HepG2 (cell line): ENCODE measurements around the gene CENATAC. TPM values are rescaled to one million over a fixed set of nuclear protein-coding genes. Genes with fewer than 3 reads are reported as not detected.

Experiments used
- HDAC2 ChIP-seq: sonication (generic); formaldehyde crosslinking; IDR thresholded peaks from 2 replicates; pipeline ENCODE4 v1.4.0; 2020; ENCODE audit warnings: missing genetic modification reagents
- HMGA1 ChIP-seq: sonication (generic); formaldehyde crosslinking; conservative IDR thresholded peaks from 2 replicates; pipeline ENCODE4 v1.4.0; 2020; ENCODE audit warnings: missing genetic modification reagents
- HNF1A ChIP-seq, 2 experiments: sonication (generic) in 1 of 2; formaldehyde crosslinking in 1 of 2; IDR thresholded peaks; 2 replicates each; pipeline versions ENCODE4 v1.4.0 to v1.6.1; 2016 to 2020; ENCODE audit warnings: borderline replicate concordance in 1 of 2, low read depth in 1 of 2, mild to moderate bottlenecking in 1 of 2, missing genetic modification reagents in 1 of 2
- HOXA9 ChIP-seq: sonication (generic); formaldehyde crosslinking; IDR thresholded peaks from 2 replicates; pipeline ENCODE4 v1.8.1; 2022; ENCODE audit warnings: missing genetic modification reagents, mild to moderate bottlenecking, moderate library complexity, borderline replicate concordance
- KMT2B ChIP-seq: IDR thresholded peaks from 2 replicates; pipeline ENCODE4 v1.6.1; 2016; ENCODE audit warnings: missing genetic modification reagents, missing compliant biosample characterization
- MIER3 ChIP-seq: IDR thresholded peaks from 2 replicates; pipeline ENCODE4 v1.6.1; 2016; ENCODE audit warnings: missing compliant biosample characterization, borderline replicate concordance
- MTF2 ChIP-seq: sonication (generic); formaldehyde crosslinking; IDR thresholded peaks from 2 replicates; pipeline ENCODE4 v1.5.0; 2020; ENCODE audit warnings: missing genetic modification reagents, borderline replicate concordance
- NFE2 ChIP-seq: sonication (generic); formaldehyde crosslinking; IDR thresholded peaks from 2 replicates; pipeline ENCODE4 v1.4.0; 2020; ENCODE audit warnings: missing genetic modification reagents
- TRIM24 ChIP-seq: sonication (generic); formaldehyde crosslinking; IDR thresholded peaks from 2 replicates; pipeline ENCODE4 v1.8.0; 2022; ENCODE audit warnings: mild to moderate bottlenecking, missing genetic modification reagents
- XRCC5 ChIP-seq: fragments of 200-400 bp; formaldehyde crosslinking; optimal IDR thresholded peaks from 2 replicates; pipeline ENCODE3; 2017; ENCODE audit warnings: mild to moderate bottlenecking, low read length
- ZBTB20 ChIP-seq: sonication (generic); formaldehyde crosslinking; IDR thresholded peaks from 2 replicates; pipeline ENCODE4 v1.8.1; 2023; ENCODE audit warnings: missing genetic modification reagents, low read depth, mild to moderate bottlenecking, borderline replicate concordance
- ZSCAN31 ChIP-seq: sonication (generic); formaldehyde crosslinking; IDR thresholded peaks from 2 replicates; pipeline ENCODE4 v1.5.0; 2020; ENCODE audit warnings: low read depth, mild to moderate bottlenecking, missing genetic modification reagents
- polyA plus RNA-seq, 8 experiments: library from polyadenylated mRNA; depleted of rRNA in 3 of 8; stranded (reverse) in 7 of 8; unstranded in 1 of 8; fragments of >200 nt; fragmentation: Illumina TruSeq in 4 of 8; extraction: Trizol in 4 of 8; gene quantifications; 2 replicates each; pipeline versions ENCODE4 v1.2.1 to v1.2.3, GENCODE V29; 2011 to 2016; ENCODE audit warnings: low read depth in 4 of 8, missing spikeins in 1 of 8, mixed read lengths in 1 of 8; ENCODE audit not compliant: insufficient read depth in 1 of 8
- total RNA-seq, 5 experiments: library from RNA; depleted of rRNA; stranded (reverse); fragments of >200 nt; fragmentation: Illumina TruSeq; extraction: Trizol; gene quantifications; 2 replicates each; pipeline ENCODE4 v1.2.3, GENCODE V29; 2016; ENCODE audit warnings: low read depth in 1 of 5
- TF ChIP-seq, protein P1 (sequence below): sonication (generic); formaldehyde crosslinking; IDR thresholded peaks from 2 replicates; pipeline ENCODE4 v1.5.0; 2020; ENCODE audit warnings: mild to moderate bottlenecking, missing genetic modification reagents
- TF ChIP-seq, protein P2 (sequence below): sonication (generic); formaldehyde crosslinking; conservative IDR thresholded peaks from 2 replicates; pipeline ENCODE4 v1.4.0; 2020; ENCODE audit warnings: missing genetic modification reagents
- TF ChIP-seq, protein P3 (sequence below): sonication (generic); formaldehyde crosslinking; IDR thresholded peaks from 2 replicates; pipeline ENCODE4 v1.4.0; 2020; ENCODE audit warnings: missing genetic modification reagents

Gene CENATAC
- total and polyA plus RNA-seq, 2 of the 13 experiments (the other 11 are each of a cell fraction or from before 2014, with no cell fraction given): 21.7 to 25.0 TPM

GRCh38 chr11:119057000-119057769, 59.2 kb downstream of the CENATAC start, which contains the start of gene HYOU1 (continued):
- TF ChIP-seq, protein P1, sequence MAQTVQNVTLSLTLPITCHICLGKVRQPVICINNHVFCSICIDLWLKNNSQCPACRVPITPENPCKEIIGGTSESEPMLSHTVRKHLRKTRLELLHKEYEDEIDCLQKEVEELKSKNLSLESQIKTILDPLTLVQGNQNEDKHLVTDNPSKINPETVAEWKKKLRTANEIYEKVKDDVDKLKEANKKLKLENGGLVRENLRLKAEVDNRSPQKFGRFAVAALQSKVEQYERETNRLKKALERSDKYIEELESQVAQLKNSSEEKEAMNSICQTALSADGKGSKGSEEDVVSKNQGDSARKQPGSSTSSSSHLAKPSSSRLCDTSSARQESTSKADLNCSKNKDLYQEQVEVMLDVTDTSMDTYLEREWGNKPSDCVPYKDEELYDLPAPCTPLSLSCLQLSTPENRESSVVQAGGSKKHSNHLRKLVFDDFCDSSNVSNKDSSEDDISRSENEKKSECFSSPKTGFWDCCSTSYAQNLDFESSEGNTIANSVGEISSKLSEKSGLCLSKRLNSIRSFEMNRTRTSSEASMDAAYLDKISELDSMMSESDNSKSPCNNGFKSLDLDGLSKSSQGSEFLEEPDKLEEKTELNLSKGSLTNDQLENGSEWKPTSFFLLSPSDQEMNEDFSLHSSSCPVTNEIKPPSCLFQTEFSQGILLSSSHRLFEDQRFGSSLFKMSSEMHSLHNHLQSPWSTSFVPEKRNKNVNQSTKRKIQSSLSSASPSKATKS (CRISPR knock-in tag): no peak
- TF ChIP-seq HDAC2: peak; percentile 82
- no peak; the same call in 1 of the 2 replicates for TF ChIP-seq ZBTB20 (CRISPR knock-in tag)
- no peak for TF ChIP-seq MTF2 (CRISPR knock-in tag)
- no peak for TF ChIP-seq MIER3 (CRISPR knock-in tag)
- TF ChIP-seq, protein P2, sequence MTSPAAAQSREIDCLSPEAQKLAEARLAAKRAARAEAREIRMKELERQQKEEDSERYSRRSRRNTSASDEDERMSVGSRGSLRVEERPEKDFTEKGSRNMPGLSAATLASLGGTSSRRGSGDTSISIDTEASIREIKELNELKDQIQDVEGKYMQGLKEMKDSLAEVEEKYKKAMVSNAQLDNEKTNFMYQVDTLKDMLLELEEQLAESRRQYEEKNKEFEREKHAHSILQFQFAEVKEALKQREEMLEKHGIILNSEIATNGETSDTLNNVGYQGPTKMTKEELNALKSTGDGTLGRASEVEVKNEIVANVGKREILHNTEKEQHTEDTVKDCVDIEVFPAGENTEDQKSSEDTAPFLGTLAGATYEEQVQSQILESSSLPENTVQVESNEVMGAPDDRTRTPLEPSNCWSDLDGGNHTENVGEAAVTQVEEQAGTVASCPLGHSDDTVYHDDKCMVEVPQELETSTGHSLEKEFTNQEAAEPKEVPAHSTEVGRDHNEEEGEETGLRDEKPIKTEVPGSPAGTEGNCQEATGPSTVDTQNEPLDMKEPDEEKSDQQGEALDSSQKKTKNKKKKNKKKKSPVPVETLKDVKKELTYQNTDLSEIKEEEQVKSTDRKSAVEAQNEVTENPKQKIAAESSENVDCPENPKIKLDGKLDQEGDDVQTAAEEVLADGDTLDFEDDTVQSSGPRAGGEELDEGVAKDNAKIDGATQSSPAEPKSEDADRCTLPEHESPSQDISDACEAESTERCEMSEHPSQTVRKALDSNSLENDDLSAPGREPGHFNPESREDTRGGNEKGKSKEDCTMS: no peak
- TF ChIP-seq TRIM24 (CRISPR knock-in tag): no peak
- TF ChIP-seq KMT2B (CRISPR knock-in tag): no peak
- no peak for TF ChIP-seq NFE2 (CRISPR knock-in tag)
- TF ChIP-seq XRCC5: peak; percentile 79
- TF ChIP-seq HNF1A (IDR thresholded peaks at IDR 0.05; ENCODE audit: low read depth): no peak
- no peak for TF ChIP-seq HNF1A (CRISPR knock-in tag; IDR thresholded peaks at IDR 0.05; ENCODE audit: borderline replicate concordance)
- no peak for TF ChIP-seq HMGA1 (CRISPR knock-in tag)
- TF ChIP-seq, protein P3, sequence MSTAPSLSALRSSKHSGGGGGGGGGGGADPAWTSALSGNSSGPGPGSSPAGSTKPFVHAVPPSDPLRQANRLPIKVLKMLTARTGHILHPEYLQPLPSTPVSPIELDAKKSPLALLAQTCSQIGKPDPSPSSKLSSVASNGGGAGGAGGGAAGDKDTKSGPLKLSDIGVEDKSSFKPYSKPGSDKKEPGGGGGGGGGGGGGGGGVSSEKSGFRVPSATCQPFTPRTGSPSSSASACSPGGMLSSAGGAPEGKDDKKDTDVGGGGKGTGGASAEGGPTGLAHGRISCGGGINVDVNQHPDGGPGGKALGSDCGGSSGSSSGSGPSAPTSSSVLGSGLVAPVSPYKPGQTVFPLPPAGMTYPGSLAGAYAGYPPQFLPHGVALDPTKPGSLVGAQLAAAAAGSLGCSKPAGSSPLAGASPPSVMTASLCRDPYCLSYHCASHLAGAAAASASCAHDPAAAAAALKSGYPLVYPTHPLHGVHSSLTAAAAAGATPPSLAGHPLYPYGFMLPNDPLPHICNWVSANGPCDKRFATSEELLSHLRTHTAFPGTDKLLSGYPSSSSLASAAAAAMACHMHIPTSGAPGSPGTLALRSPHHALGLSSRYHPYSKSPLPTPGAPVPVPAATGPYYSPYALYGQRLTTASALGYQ (CRISPR knock-in tag): no peak
- TF ChIP-seq HOXA9 (CRISPR knock-in tag): no peak
- TF ChIP-seq ZSCAN31: peak; percentile 45; the same call in 1 of the 2 replicates
